ENCODE data around the gene NCOA1.

NCOA1 gene

DNA sequence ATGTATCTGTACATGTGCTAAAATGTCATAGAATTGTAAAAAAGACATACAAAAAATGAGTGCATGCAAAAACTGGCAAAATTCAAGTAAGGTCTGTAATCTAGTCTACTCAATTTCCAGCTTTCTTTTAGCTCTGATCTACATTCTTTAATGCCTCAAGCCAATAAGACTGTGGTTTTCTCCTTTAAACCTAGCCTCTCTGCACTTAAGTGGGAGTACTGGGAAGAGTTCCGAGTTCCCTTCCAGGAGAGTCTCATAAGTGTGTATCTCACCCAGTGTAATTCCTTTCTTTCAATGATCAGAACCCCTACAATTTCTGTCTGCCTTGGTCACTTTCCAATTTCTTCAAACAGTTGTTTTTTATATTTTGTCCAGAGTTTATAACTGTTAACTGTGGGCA is 152.0 kb downstream of the NCOA1 start:
- no peak for TF ChIP-seq CTCF (conservative IDR thresholded peaks at IDR 0.05; ENCODE audit: low read depth, low read length)
- no peak overlapping the region for H3K4me3 ChIP-seq (ENCODE audit: low read depth, low read length)
- DNase-seq (ENCODE audit: low read depth): no peak

DNA sequence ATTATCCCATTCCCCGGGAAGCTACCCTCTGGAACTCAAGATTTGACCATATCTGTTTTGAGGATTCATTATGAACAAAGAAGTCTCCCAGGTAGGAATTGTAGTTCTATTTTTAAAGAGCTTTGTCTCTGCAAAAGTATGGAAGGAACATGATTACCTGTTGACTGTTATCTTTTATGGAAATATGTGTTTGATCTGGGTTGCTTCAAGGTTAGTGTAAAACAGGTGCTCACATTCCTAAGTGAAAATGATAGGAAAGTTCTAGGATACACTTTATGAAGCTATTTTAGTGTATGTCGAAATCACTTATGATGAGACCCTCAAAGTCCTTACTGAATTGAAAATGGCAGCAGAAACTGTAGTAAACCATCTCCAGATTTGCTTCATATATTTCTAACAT is 153.0 kb downstream of the NCOA1 start:
- TF ChIP-seq CTCF (conservative IDR thresholded peaks at IDR 0.05; ENCODE audit: low read depth, low read length): no peak

DNA sequence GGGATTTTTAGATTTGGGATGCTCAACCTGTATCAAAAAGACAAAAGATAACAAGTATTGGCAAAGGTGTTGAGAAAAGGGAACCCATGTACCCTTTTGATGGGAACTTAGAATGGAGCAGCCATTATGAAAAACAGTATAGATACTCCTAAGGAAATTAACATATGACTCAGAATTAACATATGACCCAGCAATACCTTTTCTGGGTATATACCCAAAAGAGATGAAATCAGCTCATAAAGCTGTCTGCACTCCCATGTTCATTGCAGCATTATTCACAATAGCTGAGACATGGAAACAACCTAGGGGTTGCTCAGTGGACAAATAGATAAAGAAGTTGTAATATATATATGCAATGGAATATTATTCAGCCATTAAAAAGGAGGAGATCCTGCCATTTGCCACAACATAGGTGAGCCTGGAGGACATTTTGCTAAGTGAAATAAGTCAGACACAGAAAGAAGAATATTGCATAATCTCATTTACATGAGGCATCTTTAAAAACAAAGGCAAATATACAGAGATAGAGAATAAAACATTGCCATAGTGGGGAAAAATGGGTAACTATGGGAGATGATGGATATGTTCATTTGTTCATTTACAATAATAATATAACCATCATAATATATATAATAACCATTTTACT is 160.1 kb downstream of the NCOA1 start:
- DNase-seq (ENCODE audit: low read depth): no peak
- H3K4me3 ChIP-seq (ENCODE audit: low read depth, low read length): no peak overlapping the region
- TF ChIP-seq CTCF (conservative IDR thresholded peaks at IDR 0.05; ENCODE audit: low read depth, low read length): no peak

More for the DNA sequence above, 153.0 kb downstream of the NCOA1 start:
- no peak for DNase-seq (ENCODE audit: low read depth)
- no peak overlapping the region for H3K4me3 ChIP-seq (ENCODE audit: low read depth, low read length)

DNA sequence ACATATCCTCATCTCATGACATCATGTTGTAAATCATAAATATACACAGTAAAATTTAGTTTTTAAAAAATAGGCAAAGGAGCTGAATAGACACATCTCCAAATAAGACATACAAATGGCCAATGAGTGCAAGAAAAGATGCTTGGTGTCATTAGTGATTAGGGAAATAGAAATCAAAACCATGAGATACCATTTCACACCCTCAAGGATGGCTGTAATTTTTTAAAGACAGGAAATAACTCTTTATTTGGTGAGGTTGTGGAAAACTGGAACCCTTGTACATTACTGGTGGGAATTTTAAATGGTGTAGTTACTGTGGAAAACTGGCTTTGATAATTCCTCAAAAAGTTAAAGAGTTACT is 160.6 kb downstream of the NCOA1 start:
- DNase-seq (ENCODE audit: low read depth): no peak
- no peak for TF ChIP-seq CTCF (conservative IDR thresholded peaks at IDR 0.05; ENCODE audit: low read depth, low read length)
- H3K4me3 ChIP-seq (ENCODE audit: low read depth, low read length): no peak overlapping the region

DNA sequence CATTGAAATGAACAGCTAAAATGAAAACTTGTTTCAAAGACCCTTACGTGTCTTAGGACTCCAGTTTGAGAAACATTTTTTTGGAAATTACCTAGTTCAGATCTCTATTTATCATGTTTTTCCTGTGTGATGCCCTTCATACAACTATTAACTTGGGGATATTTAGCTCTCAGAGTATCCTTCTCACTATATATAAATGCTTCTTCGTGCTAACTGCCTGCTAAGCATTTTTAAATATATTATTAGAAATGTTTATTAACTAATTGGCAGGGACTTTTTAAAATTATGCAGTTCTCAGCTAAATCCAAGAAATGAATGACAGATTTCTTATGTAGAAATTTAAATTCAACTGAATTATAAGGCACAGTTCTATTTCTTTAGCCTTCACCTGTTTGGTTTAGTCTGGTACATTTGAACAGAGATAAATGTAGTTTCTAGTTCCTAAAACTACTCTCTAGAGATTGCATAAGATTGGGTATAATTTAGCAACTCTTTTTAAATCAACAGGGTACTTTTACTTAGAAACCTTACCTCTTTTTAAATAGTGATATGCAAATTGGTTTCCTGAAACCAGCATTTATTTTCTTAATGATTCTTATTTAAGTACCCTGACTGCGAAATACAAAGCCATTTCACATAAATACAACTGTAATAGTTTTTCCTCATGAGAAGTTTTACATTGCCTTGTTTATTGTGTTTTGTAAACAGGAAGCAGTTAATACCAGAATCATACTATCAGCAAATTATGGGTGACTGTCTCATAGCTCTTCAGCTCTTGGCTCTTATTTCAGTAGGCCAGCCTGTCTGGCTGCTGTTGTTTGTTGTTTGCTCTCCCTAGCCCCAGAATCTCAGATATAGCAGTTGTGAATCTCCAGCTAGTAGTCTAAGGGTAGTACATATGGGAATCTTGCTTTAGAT is 161.5 kb downstream of the NCOA1 start:
- H3K4me3 ChIP-seq (ENCODE audit: low read depth, low read length): no peak overlapping the region
- DNase-seq (ENCODE audit: low read depth): no peak
- no peak for TF ChIP-seq CTCF (conservative IDR thresholded peaks at IDR 0.05; ENCODE audit: low read depth, low read length)

- TF ChIP-seq CTCF (conservative IDR thresholded peaks at IDR 0.05; ENCODE audit: low read depth, low read length): no peak
- no peak for DNase-seq (ENCODE audit: low read depth)
Observed at GRCh38 chr2:24657818-24658217, 166.8 kb downstream of the NCOA1 start.

More at GRCh38 chr2:24657818-24658217, 166.8 kb downstream of the NCOA1 start:
- no peak overlapping the region for H3K4me3 ChIP-seq (ENCODE audit: low read depth, low read length)
